Suprapubic skin (tissue), 4 donors: ENCODE measurements around the gene MARCHF7.

ENCODE experiments used
- POLR2A ChIP-seq, 2 donors: fragments of 450-650 bp; IDR thresholded peaks; one replicate each; pipeline ENCODE4 v1.6.1; 2017; ENCODE audit warnings: antibody characterized with exemption in 2 of 2, mild to moderate bottlenecking in 2 of 2, moderate library complexity in 2 of 2
- POLR2AphosphoS5 ChIP-seq, 3 donors: sonication (generic); formaldehyde crosslinking; IDR thresholded peaks; one replicate each; pipeline ENCODE4 v1.6.1; 2017; ENCODE audit warnings: antibody characterized with exemption in 3 of 3
- TF ChIP-seq, protein P1 (sequence below), 2 donors: fragments of 200-600 bp in 1 of 2; fragments of 450-650 bp in 1 of 2; sonication (generic) in 1 of 2; IDR thresholded peaks; one replicate each; pipeline ENCODE4 v1.5.1; 2016 to 2019; ENCODE audit warnings: antibody characterized with exemption in 2 of 2, mild to moderate bottlenecking in 1 of 2, moderate library complexity in 1 of 2

DNA sequence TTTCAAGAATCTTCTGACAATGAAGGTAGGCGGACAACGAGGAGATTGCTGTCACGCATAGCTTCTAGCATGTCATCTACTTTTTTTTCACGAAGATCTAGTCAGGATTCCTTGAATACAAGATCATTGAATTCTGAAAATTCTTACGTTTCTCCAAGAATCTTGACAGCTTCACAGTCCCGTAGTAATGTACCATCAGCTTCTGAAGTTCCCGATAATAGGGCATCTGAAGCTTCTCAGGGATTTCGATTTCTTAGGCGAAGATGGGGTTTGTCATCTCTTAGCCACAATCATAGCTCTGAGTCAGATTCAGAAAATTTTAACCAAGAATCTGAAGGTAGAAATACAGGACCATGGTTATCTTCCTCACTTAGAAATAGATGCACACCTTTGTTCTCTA is 35.8 kb downstream of the MARCHF7 start:
- TF ChIP-seq, protein P1, sequence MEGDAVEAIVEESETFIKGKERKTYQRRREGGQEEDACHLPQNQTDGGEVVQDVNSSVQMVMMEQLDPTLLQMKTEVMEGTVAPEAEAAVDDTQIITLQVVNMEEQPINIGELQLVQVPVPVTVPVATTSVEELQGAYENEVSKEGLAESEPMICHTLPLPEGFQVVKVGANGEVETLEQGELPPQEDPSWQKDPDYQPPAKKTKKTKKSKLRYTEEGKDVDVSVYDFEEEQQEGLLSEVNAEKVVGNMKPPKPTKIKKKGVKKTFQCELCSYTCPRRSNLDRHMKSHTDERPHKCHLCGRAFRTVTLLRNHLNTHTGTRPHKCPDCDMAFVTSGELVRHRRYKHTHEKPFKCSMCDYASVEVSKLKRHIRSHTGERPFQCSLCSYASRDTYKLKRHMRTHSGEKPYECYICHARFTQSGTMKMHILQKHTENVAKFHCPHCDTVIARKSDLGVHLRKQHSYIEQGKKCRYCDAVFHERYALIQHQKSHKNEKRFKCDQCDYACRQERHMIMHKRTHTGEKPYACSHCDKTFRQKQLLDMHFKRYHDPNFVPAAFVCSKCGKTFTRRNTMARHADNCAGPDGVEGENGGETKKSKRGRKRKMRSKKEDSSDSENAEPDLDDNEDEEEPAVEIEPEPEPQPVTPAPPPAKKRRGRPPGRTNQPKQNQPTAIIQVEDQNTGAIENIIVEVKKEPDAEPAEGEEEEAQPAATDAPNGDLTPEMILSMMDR (IDR thresholded peaks at IDR 0.05) = no peak
- TF ChIP-seq POLR2A (IDR thresholded peaks at IDR 0.05) (no peak), POLR2AphosphoS5 (IDR thresholded peaks at IDR 0.05) (no peak)
